ENCODE measurements around the gene MYEF2. TPM values are rescaled to one million over a fixed set of nuclear protein-coding genes. Genes with fewer than 3 reads are reported as not detected.

The MYEF2 gene
- total RNA-seq, 4 donors from 2014 or later, result 26.8 to 59.0 (median 34.5) TPM

DNA sequence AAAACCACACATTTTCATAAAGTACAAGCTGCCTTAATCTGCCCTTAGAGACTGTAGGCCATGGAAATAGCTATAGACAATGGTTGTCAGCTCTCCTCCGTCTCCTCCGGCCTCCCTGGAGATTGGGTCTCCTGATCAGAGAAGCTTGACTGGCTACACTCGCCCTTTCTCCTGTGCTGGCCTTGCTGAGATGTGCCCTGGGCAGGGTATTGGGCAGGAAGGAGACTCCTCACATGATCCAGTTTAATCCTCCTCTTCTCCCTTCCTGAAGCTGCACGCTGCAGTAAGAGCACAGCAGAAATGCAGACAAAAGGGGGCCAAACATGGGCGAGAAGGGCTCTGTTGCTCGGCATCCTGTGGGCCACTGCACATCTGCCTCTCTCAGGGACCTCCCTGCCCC is 57.4 kb downstream of the MYEF2 start, which contains the start of gene SLC24A5:
Gene SLC24A5 (plus strand): TSS at position 246 of the 400 bp plus-strand sequence. CDS start 55 bp downstream, at position 301.
- TF ChIP-seq, protein P1, sequence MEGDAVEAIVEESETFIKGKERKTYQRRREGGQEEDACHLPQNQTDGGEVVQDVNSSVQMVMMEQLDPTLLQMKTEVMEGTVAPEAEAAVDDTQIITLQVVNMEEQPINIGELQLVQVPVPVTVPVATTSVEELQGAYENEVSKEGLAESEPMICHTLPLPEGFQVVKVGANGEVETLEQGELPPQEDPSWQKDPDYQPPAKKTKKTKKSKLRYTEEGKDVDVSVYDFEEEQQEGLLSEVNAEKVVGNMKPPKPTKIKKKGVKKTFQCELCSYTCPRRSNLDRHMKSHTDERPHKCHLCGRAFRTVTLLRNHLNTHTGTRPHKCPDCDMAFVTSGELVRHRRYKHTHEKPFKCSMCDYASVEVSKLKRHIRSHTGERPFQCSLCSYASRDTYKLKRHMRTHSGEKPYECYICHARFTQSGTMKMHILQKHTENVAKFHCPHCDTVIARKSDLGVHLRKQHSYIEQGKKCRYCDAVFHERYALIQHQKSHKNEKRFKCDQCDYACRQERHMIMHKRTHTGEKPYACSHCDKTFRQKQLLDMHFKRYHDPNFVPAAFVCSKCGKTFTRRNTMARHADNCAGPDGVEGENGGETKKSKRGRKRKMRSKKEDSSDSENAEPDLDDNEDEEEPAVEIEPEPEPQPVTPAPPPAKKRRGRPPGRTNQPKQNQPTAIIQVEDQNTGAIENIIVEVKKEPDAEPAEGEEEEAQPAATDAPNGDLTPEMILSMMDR (IDR thresholded peaks at IDR 0.05), result no peak
- no peak for TF ChIP-seq POLR2A (IDR thresholded peaks at IDR 0.05)
- no peak for TF ChIP-seq EP300 (IDR thresholded peaks at IDR 0.05)
- H3K27me3 ChIP-seq, result no peaks in the 10 kb centered on the region
- 62 to 65% methylated on average over 6 of the region's 6 CpGs for WGBS, 2 donors
- H3K9me3 ChIP-seq, result no peaks in the 10 kb centered on the region
- no peak within 1 kb of the TSS for H3K4me3 ChIP-seq
- H3K27ac ChIP-seq, result no peak within 1 kb of the TSS
- no peak for DNase-seq (ENCODE audit: low spot score in 2 of 2)
- H3K36me3 ChIP-seq, result no peaks in the 10 kb centered on the region
- H3K4me1 ChIP-seq, result peaks cover 0 to 10% (median 0%) of the 10 kb centered on the region in 4 donors

DNA sequence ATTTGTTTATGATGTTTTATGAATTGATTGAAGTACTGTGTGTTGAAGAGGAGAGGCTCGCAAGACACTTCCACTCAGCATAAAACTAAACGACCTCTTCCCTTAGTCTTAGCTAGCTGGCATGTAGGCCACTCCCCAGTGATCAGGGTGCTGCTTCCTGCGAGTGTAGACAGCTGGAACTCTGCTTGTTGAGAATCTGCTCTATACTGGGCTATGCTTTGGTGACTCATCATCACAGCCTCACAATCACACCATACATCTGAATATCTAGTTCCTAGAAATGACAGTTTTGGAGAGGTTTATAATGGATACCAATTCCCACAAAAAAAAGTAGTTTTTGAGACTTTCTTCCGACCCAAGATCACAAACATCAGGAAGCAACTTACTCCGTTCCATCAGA is 58.8 kb downstream of the MYEF2 start:
- no peak overlapping the region for H3K4me3 ChIP-seq

DNA sequence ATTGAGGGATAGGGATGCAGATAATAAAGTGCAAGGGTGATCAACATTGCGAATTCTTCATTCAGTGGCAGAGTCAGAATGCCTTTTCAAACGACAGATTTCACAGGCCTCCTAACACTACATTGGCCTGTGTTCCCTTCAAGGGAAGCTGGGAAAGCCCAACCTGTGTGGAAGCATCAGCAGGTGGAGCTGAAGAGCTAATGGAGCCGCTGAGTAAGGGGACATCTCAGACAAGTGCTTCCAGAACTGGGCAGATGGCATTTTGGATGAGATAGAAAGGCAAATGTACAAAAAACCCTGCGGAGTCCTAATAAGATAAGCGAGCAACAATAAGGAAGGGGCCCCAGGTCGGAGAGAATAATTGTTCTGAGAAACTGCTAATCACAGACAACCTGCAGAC is 65.9 kb downstream of the MYEF2 start:
- Histone ChIP-seq H3K4me3 (no peak overlapping the region), H3K27me3 (no peaks in the 10 kb centered on the region), H3K4me1 (peaks cover 0 to 13% (median 0%) of the 10 kb centered on the region in 4 donors), H3K9me3 (no peaks in the 10 kb centered on the region), H3K27ac (no peak overlapping the region), H3K36me3 (no peaks in the 10 kb centered on the region)
- TF ChIP-seq, protein P1 (IDR thresholded peaks at IDR 0.05), result no peak
- TF ChIP-seq EP300 (IDR thresholded peaks at IDR 0.05) (no peak), POLR2A (IDR thresholded peaks at IDR 0.05) (no peak)
- 64 to 68% methylated on average over 6 of the region's 6 CpGs for WGBS, 2 donors
- no peak for DNase-seq (ENCODE audit: low spot score in 2 of 2)

More for the DNA sequence above, 58.8 kb downstream of the MYEF2 start:
- Histone ChIP-seq H3K9me3 (no peaks in the 10 kb centered on the region), H3K27me3 (no peaks in the 10 kb centered on the region), H3K27ac (no peak overlapping the region), H3K4me1 (peaks cover 0 to 10% (median 0%) of the 10 kb centered on the region in 4 donors), H3K36me3 (no peaks in the 10 kb centered on the region)
- no peak for TF ChIP-seq EP300 (IDR thresholded peaks at IDR 0.05)
- no peak for TF ChIP-seq POLR2A (IDR thresholded peaks at IDR 0.05)
- TF ChIP-seq, protein P1 (IDR thresholded peaks at IDR 0.05), result no peak
- 76 to 81% methylated on average over 5 of the region's 5 CpGs for WGBS, 2 donors
- no peak for DNase-seq (ENCODE audit: low spot score in 2 of 2)

DNA sequence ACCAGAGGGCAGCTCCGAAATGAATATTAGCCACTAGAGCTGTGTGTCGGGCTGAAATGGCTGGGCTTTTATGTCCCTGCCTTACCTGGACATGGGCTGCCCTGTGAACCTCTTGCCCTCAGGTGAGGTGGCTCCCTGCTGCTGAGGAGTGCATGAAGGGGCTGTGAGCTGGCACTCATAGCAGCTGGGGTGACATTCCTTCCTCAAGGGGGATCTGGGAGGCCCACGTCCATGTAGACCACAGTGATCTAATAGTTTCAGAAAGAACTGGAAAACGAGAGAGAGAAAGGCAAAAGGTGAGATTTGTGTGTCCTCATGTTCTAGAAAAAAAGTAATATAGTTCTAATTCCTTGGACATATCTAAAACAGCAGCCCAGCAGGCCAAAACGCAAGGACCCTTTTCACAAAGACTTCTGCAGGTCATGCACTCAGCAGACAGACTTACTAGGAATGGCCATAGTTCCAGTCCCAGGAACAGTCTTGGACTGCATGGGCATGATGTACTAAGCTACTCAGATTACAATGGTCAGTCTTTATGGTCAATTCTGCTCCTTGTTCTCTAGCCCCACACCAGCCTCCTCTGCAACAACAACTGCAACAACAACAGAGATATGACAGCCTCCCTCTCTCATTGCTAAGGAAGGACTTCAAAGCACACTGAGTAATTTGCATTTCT is 68.1 kb downstream of the MYEF2 start:
- Histone ChIP-seq H3K36me3 (no peaks in the 10 kb centered on the region), H3K27me3 (no peaks in the 10 kb centered on the region)
- WGBS, 2 donors, result 44 to 57% methylated on average over 5 of the region's 5 CpGs

DNA sequence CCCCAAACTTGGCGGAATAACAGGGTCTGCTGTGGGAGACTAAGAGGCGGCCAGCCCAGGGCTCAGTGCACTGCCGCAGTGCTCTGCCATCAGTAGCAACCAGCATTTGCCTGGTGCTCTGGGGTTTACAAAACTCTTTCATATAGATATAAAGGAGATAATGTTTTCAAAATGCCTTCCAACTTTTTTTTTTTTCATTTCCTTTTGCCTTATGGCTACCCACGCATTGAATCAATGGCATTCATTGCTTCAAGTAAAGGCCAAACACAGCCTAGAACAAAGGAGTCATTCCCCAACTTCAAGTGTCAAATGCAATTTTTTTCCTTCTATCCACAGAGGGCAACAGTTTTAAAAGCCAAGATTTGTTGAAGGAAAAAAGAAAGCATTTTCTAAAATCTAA is 68.9 kb downstream of the MYEF2 start:
- Histone ChIP-seq H3K27ac (no peak overlapping the region), H3K27me3 (no peaks in the 10 kb centered on the region), H3K4me3 (no peak overlapping the region), H3K9me3 (no peaks in the 10 kb centered on the region), H3K4me1 (peaks cover 0 to 13% (median 0%) of the 10 kb centered on the region in 4 donors), H3K36me3 (no peaks in the 10 kb centered on the region)
- TF ChIP-seq POLR2A (IDR thresholded peaks at IDR 0.05) (no peak), EP300 (IDR thresholded peaks at IDR 0.05) (no peak)
- TF ChIP-seq, protein P1 (IDR thresholded peaks at IDR 0.05), result no peak
- WGBS, 2 donors, result 56 to 60% methylated on average over 4 of the region's 4 CpGs
- DNase-seq (ENCODE audit: low spot score in 2 of 2), result no peak

More for the DNA sequence above, 68.1 kb downstream of the MYEF2 start:
- no peak for DNase-seq (ENCODE audit: low spot score in 2 of 2)
- peaks cover 0 to 13% (median 0%) of the 10 kb centered on the region in 4 donors for H3K4me1 ChIP-seq
- no peak overlapping the region for H3K4me3 ChIP-seq
- H3K9me3 ChIP-seq, result no peaks in the 10 kb centered on the region
- peak overlapping the region in 1 of 4 donors; percentile 60 for H3K27ac ChIP-seq
- TF ChIP-seq, protein P1 (IDR thresholded peaks at IDR 0.05), result no peak
- TF ChIP-seq EP300 (IDR thresholded peaks at IDR 0.05), result no peak
- TF ChIP-seq POLR2A (IDR thresholded peaks at IDR 0.05), result no peak

All from tibial nerve (tissue), 4 donors.